HepG2 (cell line): Measurements from ENCODE around the gene PDLIM4. TPM values are rescaled to one million over a fixed set of nuclear protein-coding genes. Genes with fewer than 3 reads are reported as not detected.

Source experiments
- CENPBD1 ChIP-seq: sonication (generic); formaldehyde crosslinking; IDR thresholded peaks from 2 replicates; pipeline ENCODE4 v1.8.0; 2022; ENCODE audit warnings: missing genetic modification reagents, low read depth, mild to moderate bottlenecking, borderline replicate concordance
- EED ChIP-seq: sonication (generic); formaldehyde crosslinking; IDR thresholded peaks from 2 replicates; pipeline ENCODE4 v1.5.0; 2020; ENCODE audit warnings: mild to moderate bottlenecking, missing genetic modification reagents
- FOXC1 ChIP-seq: sonication (generic); formaldehyde crosslinking; IDR thresholded peaks from 2 replicates; pipeline ENCODE4 v1.8.0; 2022; ENCODE audit warnings: mild to moderate bottlenecking, missing genetic modification reagents, borderline replicate concordance
- KMT2A ChIP-seq: sonication (generic); formaldehyde crosslinking; IDR thresholded peaks from 2 replicates; pipeline ENCODE4 v1.4.0; 2020; ENCODE audit warnings: missing genetic modification reagents
- NFYB ChIP-seq: sonication (generic); formaldehyde crosslinking; IDR thresholded peaks from 2 replicates; pipeline ENCODE4 v1.4.0; 2020; ENCODE audit warnings: missing genetic modification reagents
- RFXANK ChIP-seq: IDR thresholded peaks from 2 replicates; pipeline ENCODE4 v1.6.1; 2016
- THRA ChIP-seq: sonication (generic); formaldehyde crosslinking; IDR thresholded peaks from 2 replicates; pipeline ENCODE4 v1.4.0; 2020; ENCODE audit warnings: missing genetic modification reagents, borderline replicate concordance
- ZMAT3 ChIP-seq: sonication (generic); formaldehyde crosslinking; conservative IDR thresholded peaks from 2 replicates; pipeline ENCODE4 v1.7.0; 2021; ENCODE audit warnings: missing genetic modification reagents
- ZNF225 ChIP-seq: sonication (generic); formaldehyde crosslinking; IDR thresholded peaks from 2 replicates; pipeline ENCODE4 v1.4.0; 2020; ENCODE audit warnings: mild to moderate bottlenecking, missing genetic modification reagents
- ZNF572 ChIP-seq: sonication (generic); formaldehyde crosslinking; IDR thresholded peaks from 2 replicates; pipeline ENCODE4 v1.5.1; 2020; ENCODE audit warnings: mild to moderate bottlenecking, missing genetic modification reagents
- ZNF609 ChIP-seq: sonication (generic); formaldehyde crosslinking; IDR thresholded peaks from 2 replicates; pipeline ENCODE4 v1.4.0; 2020; ENCODE audit warnings: mild to moderate bottlenecking, missing genetic modification reagents, borderline replicate concordance
- ZNF720 ChIP-seq: sonication (generic); formaldehyde crosslinking; IDR thresholded peaks from 2 replicates; pipeline ENCODE4 v1.4.0; 2020; ENCODE audit warnings: missing genetic modification reagents
- ZNF790 ChIP-seq: sonication (generic); formaldehyde crosslinking; IDR thresholded peaks from 2 replicates; pipeline ENCODE4 v1.8.0; 2022; ENCODE audit warnings: missing genetic modification reagents, mild to moderate bottlenecking, borderline replicate concordance
- polyA plus RNA-seq, 8 experiments: library from polyadenylated mRNA; depleted of rRNA in 3 of 8; stranded (reverse) in 7 of 8; unstranded in 1 of 8; fragments of >200 nt; fragmentation: Illumina TruSeq in 4 of 8; extraction: Trizol in 4 of 8; gene quantifications; 2 replicates each; pipeline versions ENCODE4 v1.2.1 to v1.2.3, GENCODE V29; 2011 to 2016; ENCODE audit warnings: low read depth in 4 of 8, missing spikeins in 1 of 8, mixed read lengths in 1 of 8; ENCODE audit not compliant: insufficient read depth in 1 of 8
- total RNA-seq, 5 experiments: library from RNA; depleted of rRNA; stranded (reverse); fragments of >200 nt; fragmentation: Illumina TruSeq; extraction: Trizol; gene quantifications; 2 replicates each; pipeline ENCODE4 v1.2.3, GENCODE V29; 2016; ENCODE audit warnings: low read depth in 1 of 5

PDLIM4 gene
- total and polyA plus RNA-seq, 2 of the 13 experiments (the other 11 are each of a cell fraction or from before 2014, with no cell fraction given), result 1.1 to 2.3 TPM

GRCh38 chr5:132256086-132256782 lies 1.3 kb upstream of the PDLIM4 start (continued):
- no peak for TF ChIP-seq ZNF609
- TF ChIP-seq CENPBD1 (CRISPR knock-in tag), result no peak
- TF ChIP-seq KMT2A (CRISPR knock-in tag), result no peak
- TF ChIP-seq ZNF790 (CRISPR knock-in tag), result no peak
- no peak for TF ChIP-seq EED (CRISPR knock-in tag)
- no peak for TF ChIP-seq NFYB (CRISPR knock-in tag)
- no peak for TF ChIP-seq ZMAT3
- TF ChIP-seq ZNF572 (CRISPR knock-in tag), result no peak
- TF ChIP-seq FOXC1 (CRISPR knock-in tag), result no peak
- no peak for TF ChIP-seq ZNF720 (CRISPR knock-in tag)
- no peak for TF ChIP-seq RFXANK
- TF ChIP-seq THRA (CRISPR knock-in tag), result no peak
- TF ChIP-seq ZNF225 (CRISPR knock-in tag), result no peak
